A549 treated with AZD9567 at 1 μM for 4 hours (cell line): ENCODE results near the gene OR1L6. TPM values are rescaled to one million over a fixed set of nuclear protein-coding genes. Genes with fewer than 3 reads are reported as not detected.

Experiments
- total RNA-seq: library from RNA; stranded (reverse); fragments of 200-300 nt; extraction: Qiagen RNA extraction; gene quantifications from 5 replicates; pipeline ENCODE4 v1.2.3, GENCODE V29; 2022; ENCODE audit not compliant: insufficient read depth

Gene OR1L6
- not detected in 5 replicates for total RNA-seq

DNA sequence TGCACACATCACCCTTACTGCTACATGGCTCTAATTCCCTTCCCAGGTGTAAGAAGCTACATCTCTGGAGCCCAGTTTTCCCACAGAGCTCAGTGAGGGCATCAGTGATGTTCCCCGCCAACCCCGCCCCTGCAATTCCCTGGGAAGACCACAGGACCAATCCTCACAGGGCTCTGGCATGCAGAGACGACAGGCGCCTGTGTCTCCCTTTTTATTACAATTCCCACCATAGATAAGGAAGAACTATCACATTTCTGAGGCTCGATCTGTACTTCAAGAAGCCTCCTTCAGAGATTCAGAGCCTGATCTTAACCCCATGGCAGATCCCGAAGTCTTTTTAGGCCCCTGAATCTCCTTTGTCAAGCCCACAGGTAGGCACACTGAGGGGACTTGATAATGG is at the start of gene OR1L6:
Gene OR1L6 (plus strand): TSS at position 301 of the 400 bp plus-strand sequence. CDS start 7,545 bp downstream, outside the sequence.

GRCh38 chr9:122723690-122724089 is 18.4 kb upstream of the OR1L6 start, which contains the start of gene OR1L4:
Gene OR1L4, plus strand, starts transcription at chr9:122723990. Its CDS starts 0 bp downstream, at chr9:122723990.

DNA sequence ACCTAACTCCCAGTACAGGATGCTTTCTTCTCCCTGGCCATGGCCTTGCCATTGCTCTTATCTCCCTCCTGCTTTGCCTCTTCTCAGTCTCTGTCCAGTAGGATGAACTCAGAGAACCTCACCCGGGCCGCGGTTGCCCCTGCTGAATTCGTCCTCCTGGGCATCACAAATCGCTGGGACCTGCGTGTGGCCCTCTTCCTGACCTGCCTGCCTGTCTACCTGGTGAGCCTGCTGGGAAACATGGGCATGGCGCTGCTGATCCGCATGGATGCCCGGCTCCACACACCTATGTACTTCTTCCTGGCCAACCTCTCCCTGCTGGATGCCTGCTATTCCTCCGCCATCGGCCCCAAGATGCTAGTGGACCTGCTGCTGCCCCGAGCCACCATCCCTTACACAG is 46.7 kb downstream of the OR1L6 start, which contains the start of gene OR5C1:
Gene OR5C1 (plus strand): TSS at position 103 of the 400 bp plus-strand sequence. CDS start 0 bp downstream, at position 103.

Other genes starting within 250 kb of the OR1L6 start
- gene OR1J2, start 231.5 kb upstream of the OR1L6 start, total RNA-seq, result not detected in 5 replicates
- 0.09 to 0.14 TPM (median 0.12 TPM) in 3 of 5 replicates, not detected in the others for gene OR1J4, start 223.2 kb upstream of the OR1L6 start, total RNA-seq
- not detected in 5 replicates for gene OR1N1, start 215.0 kb upstream of the OR1L6 start, total RNA-seq
- gene OR1N2, start 189.2 kb upstream of the OR1L6 start, total RNA-seq, result not detected in 5 replicates
- not detected in 5 replicates for gene OR1L8, start 158.9 kb upstream of the OR1L6 start, total RNA-seq
- gene OR1Q1, start 127.6 kb upstream of the OR1L6 start, total RNA-seq, result 0.11 TPM in 1 of 5 replicates, not detected in the others
- gene OR1B1, start 84.7 kb upstream of the OR1L6 start, total RNA-seq, result not detected in 5 replicates
- gene OR1L1, start 80.6 kb upstream of the OR1L6 start, total RNA-seq, result not detected in 5 replicates
- not detected in 5 replicates for gene OR1L3, start 67.2 kb upstream of the OR1L6 start, total RNA-seq
- gene OR1L4, start 18.3 kb upstream of the OR1L6 start, total RNA-seq, result not detected in 5 replicates
- gene OR5C1, start 46.6 kb downstream of the OR1L6 start, total RNA-seq, result not detected in 5 replicates
- gene OR1K1, start 57.8 kb downstream of the OR1L6 start, total RNA-seq, result not detected in 5 replicates
- 15.2 to 16.8 TPM (median 16.7 TPM) in 5 replicates for gene PDCL, start 86.3 kb downstream of the OR1L6 start, total RNA-seq
- gene RC3H2, start 163.1 kb downstream of the OR1L6 start, total RNA-seq, result 17.0 to 27.1 TPM (median 21.9 TPM) in 5 replicates
- gene ZBTB6, start 171.0 kb downstream of the OR1L6 start, total RNA-seq, result 4.4 to 6.5 TPM (median 5.8 TPM) in 5 replicates
- gene ZBTB26, start 189.2 kb downstream of the OR1L6 start, total RNA-seq, result 1.2 to 2.1 TPM (median 1.8 TPM) in 5 replicates
- 13.9 to 18.0 TPM (median 16.3 TPM) in 5 replicates for gene RABGAP1, start 198.7 kb downstream of the OR1L6 start, total RNA-seq